ENCODE measurements around the gene OTULINL. TPM values are rescaled to one million over a fixed set of nuclear protein-coding genes. Genes with fewer than 3 reads are reported as not detected.

OTULINL gene
- total RNA-seq, 3 donors from 2014 or later (not counting 1 experiment from before 2014, with no cell fraction given) = 33.0 to 67.4 (median 51.8) TPM

- no peaks in the 10 kb centered on the region for H3K27me3 ChIP-seq (ENCODE audit: control insufficient read depth, insufficient read depth, low read length)
- no peak for TF ChIP-seq CTCF (IDR thresholded peaks at IDR 0.05)
- no peaks in the 10 kb centered on the region for H3K4me1 ChIP-seq (ENCODE audit: control insufficient read depth, insufficient read depth, low read length)
- ATAC-seq = no peak
- Mint-ChIP-seq H3K27ac (no peak overlapping the region), H3K4me1 (peaks cover 6 to 7% of the 10 kb centered on the region in 2 donors), H3K36me3 (peaks cover 15% of the 10 kb centered on the region), H3K9me3 (peaks cover 3 to 5% of the 10 kb centered on the region in 2 donors), H3K4me3 (no peak overlapping the region), H3K27me3 (ENCODE audit: low read depth in 2 of 2) (peaks cover 5 to 10% of the 10 kb centered on the region in 2 donors)
- 80% methylated on average over 3 of the region's 3 CpGs for WGBS (ENCODE audit: insufficient coverage)
- DNase-seq = no peak
- H3K4me3 ChIP-seq (ENCODE audit: low read length) = no peak overlapping the region
- no peak overlapping the region for H3K27ac ChIP-seq (ENCODE audit: low read length)
- no peaks in the 10 kb centered on the region for H3K36me3 ChIP-seq (ENCODE audit: control insufficient read depth, insufficient read depth, low read length)
- intact Hi-C loops (cut with micrococcal nuclease) = no loop called here
- no peaks in the 10 kb centered on the region for H3K9me3 ChIP-seq (ENCODE audit: control insufficient read depth, insufficient read depth, low read length)
Observed at GRCh38 chr5:14545308-14545707, 36.3 kb upstream of the OTULINL start.

GRCh38 chr5:14545862-14546261, 35.7 kb upstream of the OTULINL start:
- Mint-ChIP-seq H3K27ac (no peak overlapping the region), H3K36me3 (peaks cover 12% of the 10 kb centered on the region), H3K4me3 (no peak overlapping the region), H3K4me1 (peaks cover 6 to 7% of the 10 kb centered on the region in 2 donors), H3K27me3 (ENCODE audit: low read depth in 2 of 2) (peaks cover 5 to 16% of the 10 kb centered on the region in 2 donors), H3K9me3 (peaks cover 3 to 5% of the 10 kb centered on the region in 2 donors)
- no peak for TF ChIP-seq CTCF (IDR thresholded peaks at IDR 0.05)
- 55% methylated on average over 1 of the region's 1 CpG for WGBS (ENCODE audit: insufficient coverage)
- no peaks in the 10 kb centered on the region for H3K9me3 ChIP-seq (ENCODE audit: control insufficient read depth, insufficient read depth, low read length)
- no peak overlapping the region for H3K27ac ChIP-seq (ENCODE audit: low read length)
- H3K36me3 ChIP-seq (ENCODE audit: control insufficient read depth, insufficient read depth, low read length) = no peaks in the 10 kb centered on the region
- DNase-seq = no peak
- intact Hi-C loops (cut with micrococcal nuclease) = no loop called here
- no peaks in the 10 kb centered on the region for H3K27me3 ChIP-seq (ENCODE audit: control insufficient read depth, insufficient read depth, low read length)
- H3K4me3 ChIP-seq (ENCODE audit: low read length) = no peak overlapping the region
- ATAC-seq = no peak
- no peaks in the 10 kb centered on the region for H3K4me1 ChIP-seq (ENCODE audit: control insufficient read depth, insufficient read depth, low read length)

GRCh38 chr5:14547666-14548065, 33.9 kb upstream of the OTULINL start:
- Histone ChIP-seq H3K9me3 (ENCODE audit: control insufficient read depth, insufficient read depth, low read length) (no peaks in the 10 kb centered on the region), H3K27me3 (ENCODE audit: control insufficient read depth, insufficient read depth, low read length) (no peaks in the 10 kb centered on the region), H3K36me3 (ENCODE audit: control insufficient read depth, insufficient read depth, low read length) (no peaks in the 10 kb centered on the region), H3K4me3 (ENCODE audit: low read length) (no peak overlapping the region), H3K4me1 (ENCODE audit: control insufficient read depth, insufficient read depth, low read length) (no peaks in the 10 kb centered on the region), H3K27ac (ENCODE audit: low read length) (no peak overlapping the region)
- no peaks in the 10 kb centered on the region for H3K36me3 Mint-ChIP-seq
- TF ChIP-seq CTCF (IDR thresholded peaks at IDR 0.05) = no peak
- H3K9me3 Mint-ChIP-seq = no peaks in the 10 kb centered on the region
- intact Hi-C loops (cut with micrococcal nuclease) = no loop called here
- H3K27me3 Mint-ChIP-seq (ENCODE audit: low read depth in 2 of 2) = peaks cover 5 to 16% of the 10 kb centered on the region in 2 donors
- 100% methylated on average over 1 of the region's 1 CpG for WGBS (ENCODE audit: insufficient coverage)
- no peak overlapping the region for H3K4me3 Mint-ChIP-seq
- H3K4me1 Mint-ChIP-seq = peaks cover 6 to 7% of the 10 kb centered on the region in 2 donors
- no peak for DNase-seq
- H3K27ac Mint-ChIP-seq = no peak overlapping the region
- ATAC-seq = no peak

GRCh38 chr5:14551211-14551610, 30.4 kb upstream of the OTULINL start:
- no peak overlapping the region for H3K4me3 ChIP-seq (ENCODE audit: low read length)
- peaks cover 6% of the 10 kb centered on the region for H3K9me3 ChIP-seq (ENCODE audit: control insufficient read depth, insufficient read depth, low read length)
- H3K27ac Mint-ChIP-seq = no peak overlapping the region
- H3K27ac ChIP-seq (ENCODE audit: low read length) = no peak overlapping the region
- ATAC-seq (no peak), DNase-seq (no peak)
- peaks cover 6 to 7% of the 10 kb centered on the region in 2 donors for H3K4me1 Mint-ChIP-seq
- H3K36me3 ChIP-seq (ENCODE audit: control insufficient read depth, insufficient read depth, low read length) = no peaks in the 10 kb centered on the region
- H3K4me3 Mint-ChIP-seq = no peak overlapping the region
- intact Hi-C loops (cut with micrococcal nuclease) = no loop called here
- H3K9me3 Mint-ChIP-seq = no peaks in the 10 kb centered on the region
- no peaks in the 10 kb centered on the region for H3K4me1 ChIP-seq (ENCODE audit: control insufficient read depth, insufficient read depth, low read length)
- H3K27me3 Mint-ChIP-seq (ENCODE audit: low read depth in 2 of 2) = peaks cover 4 to 16% of the 10 kb centered on the region in 2 donors
- no peaks in the 10 kb centered on the region for H3K36me3 Mint-ChIP-seq
- H3K27me3 ChIP-seq (ENCODE audit: control insufficient read depth, insufficient read depth, low read length) = no peaks in the 10 kb centered on the region
- WGBS (ENCODE audit: insufficient coverage) = 98% methylated on average over 3 of the region's 3 CpGs
- TF ChIP-seq CTCF (IDR thresholded peaks at IDR 0.05) = no peak

Data from natural killer cell (primary cell).